C4-2B (cell line): Measurements from ENCODE around the gene ATP13A3.
"Not testable (repeated sequence)": the region's sequence is repeated elsewhere in the genome, so short reads cannot be mapped to it uniquely, and the experiment has no call there.

ENCODE experiments used
- H3K27ac ChIP-seq: fragments of 450-650 bp; 2 replicates; pipeline ENCODE4 v1.5.1; 2017
- CTCF ChIP-seq: fragments of 450-650 bp; conservative IDR thresholded peaks from 2 replicates; pipeline ENCODE4 v1.5.1; 2017; ENCODE audit warnings: mild to moderate bottlenecking
- ZFX ChIP-seq: fragments of 450-650 bp; IDR thresholded peaks from 2 replicates; pipeline ENCODE4 v1.6.1; 2017

The ATP13A3 gene

GRCh38 chr3:194487289-194488054 lies 670 bp upstream of the ATP13A3 start:
- TF ChIP-seq ZFX, result no peak
- TF ChIP-seq CTCF, result no peak
- H3K27ac ChIP-seq, result peak overlapping the region; percentile 81

DNA sequence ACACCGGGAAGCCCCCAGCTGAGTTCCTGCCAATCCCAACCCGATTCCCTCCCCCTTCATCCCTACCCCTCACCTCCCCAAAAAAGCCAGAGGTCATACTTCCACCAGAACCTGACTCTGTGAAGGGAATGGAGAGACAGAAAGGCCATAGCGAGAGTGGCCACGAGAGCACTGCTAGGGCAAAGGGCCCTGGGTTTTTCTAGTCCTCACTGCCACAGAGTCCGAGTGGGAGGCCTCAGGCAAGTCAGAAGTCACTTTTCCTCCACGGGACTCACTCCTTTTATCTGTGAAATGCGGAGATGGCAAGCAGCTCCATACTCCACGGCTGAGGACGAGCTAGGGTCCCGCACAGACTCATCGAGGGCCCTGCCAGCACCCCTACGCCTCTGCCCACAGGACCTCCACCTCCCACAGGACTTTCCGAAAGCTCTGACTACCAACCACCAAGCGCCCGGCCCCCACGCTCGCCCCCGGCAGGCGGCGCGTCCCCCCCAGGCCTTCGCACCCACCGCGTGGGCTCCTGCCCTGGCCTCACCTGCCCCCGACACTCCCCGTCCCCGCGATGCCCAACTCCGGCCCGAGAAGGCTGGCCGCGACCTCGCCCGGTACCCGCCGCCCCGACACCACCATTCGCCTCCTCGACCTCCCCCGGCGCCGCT lies 792 bp downstream of the ATP13A3 start:
- no peak; the same call in 1 of the 2 replicates for TF ChIP-seq CTCF
- TF ChIP-seq ZFX, result no peak
- peak overlapping the region; percentile 81 for H3K27ac ChIP-seq

DNA sequence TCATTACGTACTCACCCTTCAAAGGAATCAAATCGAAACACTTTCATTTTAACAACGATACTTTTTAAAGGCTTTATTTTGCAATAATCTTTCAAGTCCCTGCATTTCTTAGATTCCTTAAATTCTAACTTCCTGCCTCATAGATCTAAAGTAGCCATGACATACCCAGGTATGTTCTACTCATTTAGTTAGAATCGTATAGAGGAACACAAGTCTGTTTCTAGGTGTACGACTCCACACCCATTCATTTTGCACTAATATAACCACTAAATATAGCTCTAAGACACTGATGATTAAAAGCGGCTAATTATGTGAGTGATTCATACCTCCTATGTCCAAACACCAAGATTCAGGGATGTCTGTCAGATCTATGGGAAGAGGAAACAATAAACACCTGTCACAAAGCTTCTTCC lies 1.3 kb downstream of the ATP13A3 start:
- H3K27ac ChIP-seq, result peak overlapping the region; percentile 81
- no peak for TF ChIP-seq ZFX
- no peak for TF ChIP-seq CTCF

- TF ChIP-seq ZFX (no peak), CTCF (no peak)
- H3K27ac ChIP-seq, result no peak overlapping the region
These were observed 2.2 kb downstream of the ATP13A3 start for GRCh38 chr3:194484614-194485013.

- no peak overlapping the region for H3K27ac ChIP-seq
These were observed 3.0 kb downstream of the ATP13A3 start for GRCh38 chr3:194483850-194484249.

GRCh38 chr3:194482830-194483229 lies 4.0 kb downstream of the ATP13A3 start:
- not testable (repeated sequence) for H3K27ac ChIP-seq

More at GRCh38 chr3:194483850-194484249, 3.0 kb downstream of the ATP13A3 start:
- no peak for TF ChIP-seq ZFX
- no peak for TF ChIP-seq CTCF

DNA sequence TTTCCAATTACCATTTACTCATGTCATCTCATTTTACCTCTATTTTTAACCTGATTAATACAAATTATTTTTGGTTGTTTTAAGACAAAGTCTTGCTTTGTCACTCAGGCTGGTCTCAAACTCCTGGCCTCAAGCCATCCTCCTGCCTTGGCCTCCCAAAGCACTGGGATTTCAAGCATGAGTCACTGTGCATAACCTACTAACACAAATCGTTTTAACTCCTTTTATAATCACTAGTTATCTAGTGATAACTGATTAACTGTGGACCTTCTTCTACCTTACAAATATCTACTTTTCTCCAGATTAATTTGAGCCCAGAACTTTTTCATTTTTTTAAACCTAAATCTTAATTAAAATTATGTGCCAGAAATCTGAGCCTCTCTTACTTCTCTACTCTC lies 4.6 kb downstream of the ATP13A3 start:
- H3K27ac ChIP-seq, result no peak overlapping the region
- TF ChIP-seq CTCF (no peak), ZFX (no peak)
